ENCODE data around the gene ERBB2.

Gene ERBB2

GRCh38 chr17:39742126-39742855 is 42.4 kb downstream of the ERBB2 start:
- TF ChIP-seq CTCF (IDR thresholded peaks at IDR 0.05; ENCODE audit: low read depth, low read length), result no peak
- no peak for DNase-seq (ENCODE audit: extremely low read depth, low read depth)

GRCh38 chr17:39742856-39743436 is 43.1 kb downstream of the ERBB2 start:
- TF ChIP-seq CTCF (IDR thresholded peaks at IDR 0.05; ENCODE audit: low read depth, low read length), result no peak
- DNase-seq (ENCODE audit: extremely low read depth, low read depth), result no peak

- DNase-seq (ENCODE audit: extremely low read depth, low read depth), result no peak
- TF ChIP-seq CTCF (IDR thresholded peaks at IDR 0.05; ENCODE audit: low read depth, low read length), result no peak
These were observed 44.4 kb downstream of the ERBB2 start for GRCh38 chr17:39744075-39744835.

GRCh38 chr17:39744836-39745215 is 45.0 kb downstream of the ERBB2 start:
- TF ChIP-seq CTCF (IDR thresholded peaks at IDR 0.05; ENCODE audit: low read depth, low read length), result no peak
- DNase-seq (ENCODE audit: extremely low read depth, low read depth), result no peak

GRCh38 chr17:39745335-39746144 is 45.7 kb downstream of the ERBB2 start:
- DNase-seq (ENCODE audit: extremely low read depth, low read depth), result no peak

GRCh38 chr17:39746145-39746461 is 46.2 kb downstream of the ERBB2 start:
- no peak for TF ChIP-seq CTCF (IDR thresholded peaks at IDR 0.05; ENCODE audit: low read depth, low read length)
- DNase-seq (ENCODE audit: extremely low read depth, low read depth), result no peak

More at GRCh38 chr17:39745335-39746144, 45.7 kb downstream of the ERBB2 start:
- TF ChIP-seq CTCF (IDR thresholded peaks at IDR 0.05; ENCODE audit: low read depth, low read length), result no peak

Data from AG09319 (cell line).